GM21447 (cell line): Measurements from ENCODE around the gene ERC2.
"Not testable (repeated sequence)": the region's sequence is repeated elsewhere in the genome, so short reads cannot be mapped to it uniquely, and the experiment has no call there.

ENCODE experiments used
- ATAC-seq: cut with Tn5 transposase; IDR thresholded peaks from one replicate; pipeline ENCODE4 v1.9.1; 2021; ENCODE audit not compliant: unreplicated experiment

ERC2 gene

GRCh38 chr3:55519019-55519418, 949.2 kb downstream of the ERC2 start:
- ATAC-seq: no peak

GRCh38 chr3:55518451-55518850, 949.8 kb downstream of the ERC2 start:
- no peak for ATAC-seq

- no peak for ATAC-seq
Measured at GRCh38 chr3:55516392-55517030, 951.8 kb downstream of the ERC2 start.

GRCh38 chr3:55515550-55516246, 952.6 kb downstream of the ERC2 start:
- no peak for ATAC-seq

GRCh38 chr3:55514962-55515361, 953.3 kb downstream of the ERC2 start:
- no peak for ATAC-seq

- no peak for ATAC-seq
Measured at GRCh38 chr3:55512571-55513343, 955.5 kb downstream of the ERC2 start.

GRCh38 chr3:55511895-55512570, 956.2 kb downstream of the ERC2 start:
- no peak for ATAC-seq

- ATAC-seq: no peak
Measured at GRCh38 chr3:55508335-55508734, 959.9 kb downstream of the ERC2 start.

- ATAC-seq: no peak
Measured at GRCh38 chr3:55507808-55508207, 960.5 kb downstream of the ERC2 start.

- ATAC-seq: no peak
Measured at GRCh38 chr3:55505776-55506175, 962.5 kb downstream of the ERC2 start.

GRCh38 chr3:55505102-55505501, 963.2 kb downstream of the ERC2 start:
- not testable (repeated sequence) for ATAC-seq

GRCh38 chr3:55501905-55502304, 966.4 kb downstream of the ERC2 start:
- ATAC-seq: no peak

GRCh38 chr3:55500555-55501330, 967.5 kb downstream of the ERC2 start:
- ATAC-seq: no peak

GRCh38 chr3:55498520-55498919, 969.7 kb downstream of the ERC2 start:
- no peak for ATAC-seq

- no peak for ATAC-seq
Measured at GRCh38 chr3:55497250-55497649, 971.0 kb downstream of the ERC2 start.

GRCh38 chr3:55494976-55495375, 973.3 kb downstream of the ERC2 start:
- no peak for ATAC-seq

- no peak for ATAC-seq
Measured at GRCh38 chr3:55492976-55493375, 975.3 kb downstream of the ERC2 start.

GRCh38 chr3:55491296-55491816, 976.9 kb downstream of the ERC2 start:
- ATAC-seq: no peak

GRCh38 chr3:55490276-55490913, 977.9 kb downstream of the ERC2 start:
- no peak for ATAC-seq

- no peak for ATAC-seq
Measured at GRCh38 chr3:55489798-55490132, 978.5 kb downstream of the ERC2 start.
